HCT116 (cell line): ENCODE results near the gene OR10P1. TPM values are rescaled to one million over a fixed set of nuclear protein-coding genes. Genes with fewer than 3 reads are reported as not detected.

Experiments
- ATAC-seq: fragments of 200-7000 bp; cut with Tn5 transposase; 2 replicates; pipeline ENCODE4 v1.9.1; 2020; ENCODE audit warnings: mild to moderate bottlenecking, moderate library complexity
- BruUV-seq: library from RNA; stranded (reverse); fragments of 400-500 nt; replicated peaks from 2 replicates; lab custom pipeline; 2021; lab: Mats Ljungman, UMichigan
- CTCF ChIA-PET: fragments of 300-600 bp; sonication (Branson Sonifier 250); formaldehyde crosslinking; loops from one replicate; lab custom pipeline; 2021; ENCODE audit warnings: antibody characterized with exemption; lab: Charles Lee
- POLR2A ChIA-PET: fragments of 300-600, 350-600 bp; sonication (Branson Sonifier 250); formaldehyde crosslinking; loops from one replicate; lab custom pipeline; 2021; ENCODE audit warnings: antibody characterized with exemption; lab: Charles Lee
- RAD21 ChIA-PET, 2 experiments: fragments of 300-600 bp; sonication (Branson Sonifier 250); formaldehyde crosslinking; loops; one replicate each; lab custom pipeline; 2023; ENCODE audit warnings: low total read pairs in 2 of 2; ENCODE audit not compliant: uncharacterized antibody in 2 of 2, unreplicated experiment in 2 of 2, low non-redundant PET in 1 of 2; lab: Charles Lee
- DNase-seq: peaks from one replicate; pipeline ENCODE4 v3.0.0-alpha.2; 2010; ENCODE audit warnings: low read depth, low spot score
- H2AFZ ChIP-seq: fragments of 200-600 bp; shearing (Covaris generic), sonication (generic); 2 replicates; pipeline ENCODE4 v1.6.1; 2017; ENCODE audit warnings: low read depth, mixed run types, mixed read lengths, antibody characterized with exemption, low read length; ENCODE audit not compliant: poor library complexity, severe bottlenecking
- H3K27ac ChIP-seq: 2 replicates; pipeline ENCODE4 v1.5.1; 2012; ENCODE audit warnings: low read depth, low read length
- H3K27me3 ChIP-seq: fragments of 200-600 bp; sonication (generic); 2 replicates; pipeline ENCODE4 v1.6.1; 2016; ENCODE audit warnings: mixed run types, low read length, mixed read lengths; ENCODE audit not compliant: insufficient read depth
- H3K36me3 ChIP-seq, 2 experiments: fragments of 200-500 bp in 1 of 2; fragments of 200-600 bp in 1 of 2; sonication (Bioruptor generic) in 1 of 2; sonication (generic) in 1 of 2; 2 replicates each; pipeline versions ENCODE4 v1.5.1 to v1.6.1; 2014 to 2016; ENCODE audit warnings: low read length in 2 of 2, inconsistent platforms in 1 of 2, mixed read lengths in 1 of 2, mixed run types in 1 of 2; ENCODE audit not compliant: insufficient read depth in 2 of 2, control insufficient read depth in 1 of 2
- H3K4me1 ChIP-seq, 2 experiments: fragments of 200-600 bp in 1 of 2; sonication (generic) in 1 of 2; 2 replicates each; pipeline versions ENCODE4 v1.5.1 to v1.6.1; 2012 to 2017; ENCODE audit warnings: low read length in 2 of 2, inconsistent platforms in 1 of 2, mild to moderate bottlenecking in 1 of 2, mixed read lengths in 1 of 2, mixed run types in 1 of 2, moderate library complexity in 1 of 2; ENCODE audit not compliant: insufficient read depth in 2 of 2, control insufficient read depth in 1 of 2
- H3K4me2 ChIP-seq: fragments of 200-600 bp; sonication (generic); 2 replicates; pipeline ENCODE4 v1.6.1; 2017; ENCODE audit warnings: mixed run types, low read length, mixed read lengths
- H3K4me3 ChIP-seq, 2 experiments: fragments of 200-600 bp in 1 of 2; sonication (generic) in 1 of 2; replicated peaks in 1 of 2; 2 replicates each; pipeline ENCODE4 v1.5.1; 2011 to 2016; ENCODE audit warnings: low read length in 2 of 2, control low read depth in 1 of 2, low read depth in 1 of 2, mild to moderate bottlenecking in 1 of 2, mixed read lengths in 1 of 2, mixed run types in 1 of 2
- H3K79me2 ChIP-seq: fragments of 200-600 bp; sonication (generic); 2 replicates; pipeline ENCODE4 v1.6.1; 2017; ENCODE audit warnings: mild to moderate bottlenecking, mixed run types, low read length, moderate library complexity, mixed read lengths; ENCODE audit not compliant: insufficient read depth
- H3K9ac ChIP-seq: fragments of 200-600 bp; sonication (generic); 2 replicates; pipeline ENCODE4 v1.6.1; 2016; ENCODE audit warnings: low read length, mixed read lengths
- H3K9me2 ChIP-seq: fragments of 200-600 bp; sonication (generic), shearing (Covaris generic); 2 replicates; pipeline ENCODE4 v1.6.1; 2017; ENCODE audit warnings: mixed run types, mild to moderate bottlenecking, moderate library complexity; ENCODE audit not compliant: insufficient read depth
- H3K9me3 ChIP-seq, 2 experiments: fragments of 200-500 bp in 1 of 2; fragments of 200-600 bp in 1 of 2; sonication (Bioruptor generic) in 1 of 2; sonication (generic) in 1 of 2; 2 replicates each; pipeline ENCODE4 v1.6.1; 2014 to 2017; ENCODE audit warnings: low read length in 2 of 2, mixed read lengths in 2 of 2, inconsistent platforms in 1 of 2, low read depth in 1 of 2, mild to moderate bottlenecking in 1 of 2, mixed run types in 1 of 2, moderate library complexity in 1 of 2; ENCODE audit not compliant: control insufficient read depth in 1 of 2, insufficient read depth in 1 of 2
- H4K20me1 ChIP-seq: fragments of 200-600 bp; sonication (generic), shearing (Covaris generic); 2 replicates; pipeline ENCODE4 v1.6.1; 2017; ENCODE audit warnings: mixed run types, mild to moderate bottlenecking, moderate library complexity; ENCODE audit not compliant: insufficient read depth
- CBX3 ChIP-seq: IDR thresholded peaks from 2 replicates; pipeline ENCODE4 v1.6.1; 2012; ENCODE audit warnings: low read depth
- CEBPB ChIP-seq: IDR thresholded peaks from 2 replicates; pipeline ENCODE4 v1.6.1; 2012; ENCODE audit warnings: low read depth
- EGR1 ChIP-seq: IDR thresholded peaks from 2 replicates; pipeline ENCODE4 v1.6.1; 2012; ENCODE audit warnings: low read depth
- ELF1 ChIP-seq: IDR thresholded peaks from 2 replicates; pipeline ENCODE4 v1.6.1; 2012; ENCODE audit warnings: low read depth, borderline replicate concordance
- EZH2 ChIP-seq: fragments of 200-600 bp; sonication (generic); IDR thresholded peaks from 2 replicates; pipeline ENCODE4 v1.6.1; 2017; ENCODE audit warnings: antibody characterized with exemption, mixed run types
- EZH2phosphoT487 ChIP-seq: fragments of 200-600 bp; IDR thresholded peaks from 2 replicates; pipeline ENCODE4 v1.6.1; 2018; ENCODE audit warnings: antibody characterized with exemption, borderline replicate concordance
- FOSL1 ChIP-seq: IDR thresholded peaks from 2 replicates; pipeline ENCODE4 v1.6.1; 2012; ENCODE audit warnings: low read depth
- JUND ChIP-seq: IDR thresholded peaks from 2 replicates; pipeline ENCODE4 v1.6.1; 2012
- POLR2A ChIP-seq: IDR thresholded peaks from 2 replicates; pipeline ENCODE4 v1.7.0; 2011; ENCODE audit warnings: borderline replicate concordance; ENCODE audit not compliant: insufficient read depth, insufficient read length; ENCODE audit errors: extremely low read depth
- POLR2AphosphoS5 ChIP-seq: IDR thresholded peaks from 2 replicates; pipeline ENCODE4 v1.6.1; 2011; ENCODE audit warnings: mild to moderate bottlenecking, low read depth, low read length, moderate library complexity
- RAD21 ChIP-seq: IDR thresholded peaks from 2 replicates; pipeline ENCODE4 v1.6.1; 2012; ENCODE audit warnings: low read depth, mild to moderate bottlenecking
- REST ChIP-seq: IDR thresholded peaks from 2 replicates; pipeline ENCODE4 v1.6.1; 2012; ENCODE audit warnings: low read depth
- SIN3A ChIP-seq: IDR thresholded peaks from 2 replicates; pipeline ENCODE4 v1.6.1; 2012; ENCODE audit warnings: low read depth
- SP1 ChIP-seq: IDR thresholded peaks from 2 replicates; pipeline ENCODE4 v1.6.1; 2012; ENCODE audit warnings: low read depth
- SRF ChIP-seq: IDR thresholded peaks from 2 replicates; pipeline ENCODE4 v1.6.1; 2012; ENCODE audit warnings: low read depth
- ZBTB33 ChIP-seq: IDR thresholded peaks from 2 replicates; pipeline ENCODE4 v1.6.1; 2011; ENCODE audit warnings: mild to moderate bottlenecking, low read length, moderate library complexity; ENCODE audit not compliant: insufficient replicate concordance; ENCODE audit errors: extremely low read depth
- ZFX ChIP-seq: fragments of 450-650 bp; IDR thresholded peaks from 2 replicates; pipeline ENCODE4 v1.6.1; 2017
- intact Hi-C: fragments of 100-400 bp; cut with micrococcal nuclease; formaldehyde crosslinking; loops from 2 replicates; pipeline ENCODE4 v1.10.0; 2022
- total RNA-seq: library from RNA; stranded (reverse); gene quantifications from one replicate; pipeline ENCODE4 v1.2.1, GENCODE V29; 2021; ENCODE audit not compliant: unreplicated experiment
- TF ChIP-seq, protein P1 (sequence below): IDR thresholded peaks from 2 replicates; pipeline ENCODE4 v1.6.1; 2012
- TF ChIP-seq, protein P2 (sequence below), 3 experiments: fragments of 200-600 bp in 1 of 3; sonication (generic) in 1 of 3; IDR thresholded peaks in 2 of 3; conservative IDR thresholded peaks in 1 of 3; 2 replicates each; pipeline ENCODE4 v1.5.1; 2012 to 2017; ENCODE audit warnings: low read depth in 2 of 3, low read length in 2 of 3, antibody characterized with exemption in 1 of 3, borderline replicate concordance in 1 of 3, control low read depth in 1 of 3, mild to moderate bottlenecking in 1 of 3, mixed read lengths in 1 of 3, mixed run types in 1 of 3, moderate library complexity in 1 of 3; ENCODE audit not compliant: insufficient read depth in 1 of 3

The OR10P1 gene
- total RNA-seq, 1 experiment from 2014 or later = not detected

DNA sequence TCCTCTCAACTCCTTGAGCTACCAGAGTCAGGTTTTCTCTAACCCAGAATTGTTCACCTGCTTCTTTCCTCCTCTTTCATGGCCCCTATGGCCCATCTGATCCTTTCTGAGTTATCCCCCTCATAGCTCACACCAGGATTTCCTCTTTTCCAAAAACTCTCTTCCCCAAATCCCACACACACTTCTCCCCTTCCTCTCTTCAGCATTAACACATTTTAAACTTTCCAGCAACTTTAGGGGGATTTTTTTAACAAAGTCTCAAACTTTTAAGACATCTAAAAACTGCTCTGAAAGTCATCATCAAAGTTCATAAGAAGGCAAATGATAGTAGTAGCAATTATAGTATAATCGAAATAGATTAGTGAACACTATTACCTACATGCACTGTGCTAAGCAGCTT lies 7.9 kb downstream of the OR10P1 start:
- no peak overlapping the region for H3K9ac ChIP-seq
- H4K20me1 ChIP-seq = no peaks in the 10 kb centered on the region
- no peaks in the 10 kb centered on the region for H3K9me2 ChIP-seq
- POLR2A ChIA-PET = no interaction called here
- intact Hi-C loops = no loop called here
- ATAC-seq (no peak), DNase-seq (no peak)
- RAD21 ChIA-PET = no interaction called here
- no peaks in the 10 kb centered on the region for H3K9me3 ChIP-seq
- H2AFZ ChIP-seq = no peak overlapping the region
- peaks cover 0 to 17% of the 10 kb centered on the region in 2 experiments; a peak in 2 of 4 replicates for H3K4me1 ChIP-seq
- no peaks in the 10 kb centered on the region for H3K36me3 ChIP-seq
- no peak overlapping the region for H3K4me2 ChIP-seq
- no peak overlapping the region for H3K27ac ChIP-seq
- CTCF ChIA-PET = no interaction called here
- no peaks in the 10 kb centered on the region; the same call in 1 of the 2 replicates for H3K27me3 ChIP-seq
- no TSS peak for BruUV-seq
- H3K4me3 ChIP-seq = no peak overlapping the region
- no peak for TF ChIP-seq RAD21
- TF ChIP-seq EZH2phosphoT487 = no peak
- TF ChIP-seq POLR2AphosphoS5 = no peak
- no peak for TF ChIP-seq ZBTB33
- TF ChIP-seq POLR2A = no peak
- no peak for TF ChIP-seq SRF
- TF ChIP-seq FOSL1 = no peak
- no peak for TF ChIP-seq CBX3
- TF ChIP-seq EZH2 = no peak
- no peak for TF ChIP-seq ZFX
- no peak for TF ChIP-seq SP1
- no peak for TF ChIP-seq REST
- TF ChIP-seq, protein P1, sequence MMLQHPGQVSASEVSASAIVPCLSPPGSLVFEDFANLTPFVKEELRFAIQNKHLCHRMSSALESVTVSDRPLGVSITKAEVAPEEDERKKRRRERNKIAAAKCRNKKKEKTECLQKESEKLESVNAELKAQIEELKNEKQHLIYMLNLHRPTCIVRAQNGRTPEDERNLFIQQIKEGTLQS = no peak
- TF ChIP-seq, protein P2, sequence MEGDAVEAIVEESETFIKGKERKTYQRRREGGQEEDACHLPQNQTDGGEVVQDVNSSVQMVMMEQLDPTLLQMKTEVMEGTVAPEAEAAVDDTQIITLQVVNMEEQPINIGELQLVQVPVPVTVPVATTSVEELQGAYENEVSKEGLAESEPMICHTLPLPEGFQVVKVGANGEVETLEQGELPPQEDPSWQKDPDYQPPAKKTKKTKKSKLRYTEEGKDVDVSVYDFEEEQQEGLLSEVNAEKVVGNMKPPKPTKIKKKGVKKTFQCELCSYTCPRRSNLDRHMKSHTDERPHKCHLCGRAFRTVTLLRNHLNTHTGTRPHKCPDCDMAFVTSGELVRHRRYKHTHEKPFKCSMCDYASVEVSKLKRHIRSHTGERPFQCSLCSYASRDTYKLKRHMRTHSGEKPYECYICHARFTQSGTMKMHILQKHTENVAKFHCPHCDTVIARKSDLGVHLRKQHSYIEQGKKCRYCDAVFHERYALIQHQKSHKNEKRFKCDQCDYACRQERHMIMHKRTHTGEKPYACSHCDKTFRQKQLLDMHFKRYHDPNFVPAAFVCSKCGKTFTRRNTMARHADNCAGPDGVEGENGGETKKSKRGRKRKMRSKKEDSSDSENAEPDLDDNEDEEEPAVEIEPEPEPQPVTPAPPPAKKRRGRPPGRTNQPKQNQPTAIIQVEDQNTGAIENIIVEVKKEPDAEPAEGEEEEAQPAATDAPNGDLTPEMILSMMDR (IDR thresholded peaks at IDR 0.05 in 2 of 3, conservative IDR thresholded peaks at IDR 0.05 in 1 of 3; ENCODE audit: borderline replicate concordance in 1 of 3, insufficient read depth in 1 of 3, low read depth in 2 of 3, low read length in 2 of 3) = no peak
- TF ChIP-seq EGR1 = no peak
- no peak for TF ChIP-seq JUND
- TF ChIP-seq SIN3A = no peak
- no peak for TF ChIP-seq CEBPB
- TF ChIP-seq ELF1 = no peak
- no peaks in the 10 kb centered on the region for H3K79me2 ChIP-seq
